GM06990 (cell line): ENCODE results near the gene CASQ1.

Experiments used
- DNase-seq: peaks from one replicate; pipeline ENCODE4 v3.0.0-alpha.2; 2011; ENCODE audit not compliant: insufficient read length; ENCODE audit errors: extremely low read depth
- H3K27me3 ChIP-seq: replicated peaks from 2 replicates; pipeline ENCODE4 v1.6.0; 2011; ENCODE audit warnings: low read length; ENCODE audit not compliant: control insufficient read depth, insufficient read depth
- H3K36me3 ChIP-seq: 2 replicates; pipeline ENCODE4 v1.5.1; 2011; ENCODE audit warnings: low read length; ENCODE audit not compliant: control insufficient read depth, insufficient read depth
- H3K4me3 ChIP-seq: replicated peaks from 2 replicates; pipeline ENCODE4 v1.5.1; 2011; ENCODE audit warnings: low read depth, mild to moderate bottlenecking, control low read depth, low read length
- CTCF ChIP-seq: IDR thresholded peaks from 2 replicates; pipeline ENCODE4 v1.5.1; 2011; ENCODE audit warnings: low read length, control low read depth, mild to moderate bottlenecking, inconsistent platforms; ENCODE audit not compliant: insufficient read depth, poor library complexity, severe bottlenecking

The CASQ1 gene

GRCh38 chr1:160168609-160169369 is 21.6 kb upstream of the CASQ1 start:
- TF ChIP-seq CTCF, result no peak
- H3K27me3 ChIP-seq, result no peaks in the 10 kb centered on the region
- H3K36me3 ChIP-seq, result no peaks in the 10 kb centered on the region
- peak; percentile 20 for DNase-seq
- H3K4me3 ChIP-seq, result no peak overlapping the region

- no peak for TF ChIP-seq CTCF
- Histone ChIP-seq H3K4me3 (no peak overlapping the region), H3K27me3 (no peaks in the 10 kb centered on the region), H3K36me3 (no peaks in the 10 kb centered on the region)
- peak; percentile 53 for DNase-seq
Observed at GRCh38 chr1:160169553-160170399, 20.6 kb upstream of the CASQ1 start.

- Histone ChIP-seq H3K4me3 (no peak overlapping the region), H3K27me3 (no peaks in the 10 kb centered on the region), H3K36me3 (no peaks in the 10 kb centered on the region)
- no peak for TF ChIP-seq CTCF
- DNase-seq, result no peak
Observed at GRCh38 chr1:160171354-160171753, 19.0 kb upstream of the CASQ1 start.

GRCh38 chr1:160171980-160172379 is 18.4 kb upstream of the CASQ1 start:
- Histone ChIP-seq H3K27me3 (no peaks in the 10 kb centered on the region), H3K36me3 (no peaks in the 10 kb centered on the region), H3K4me3 (no peak overlapping the region)
- DNase-seq, result no peak
- no peak for TF ChIP-seq CTCF

GRCh38 chr1:160177231-160177630 is 13.1 kb upstream of the CASQ1 start:
- DNase-seq, result peak; percentile 18
- no peaks in the 10 kb centered on the region for H3K27me3 ChIP-seq

More at GRCh38 chr1:160177231-160177630, 13.1 kb upstream of the CASQ1 start:
- Histone ChIP-seq H3K36me3 (no peaks in the 10 kb centered on the region), H3K4me3 (peak overlapping the region; percentile 35)
- no peak for TF ChIP-seq CTCF
